Subcutaneous adipose tissue (tissue), 4 donors: ENCODE measurements around the gene BACE2. TPM values are rescaled to one million over a fixed set of nuclear protein-coding genes. Genes with fewer than 3 reads are reported as not detected.

Experiments
- CTCF ChIP-seq: fragments of 450-650 bp; IDR thresholded peaks from one replicate; pipeline ENCODE4 v1.5.1; 2016; ENCODE audit warnings: low read depth, mild to moderate bottlenecking, control low read depth, antibody characterized with exemption, moderate library complexity
- total RNA-seq, 4 donors: library from RNA; depleted of rRNA; stranded (reverse); fragments of >200 nt; gene quantifications; one replicate each; pipeline ENCODE4 v1.1.0, GENCODE V29; 2016

The BACE2 gene
- total RNA-seq, 4 donors from 2014 or later, result 31.1 to 37.7 (median 33.5) TPM

- no peak for TF ChIP-seq CTCF
Observed at GRCh38 chr21:41183575-41183974, 15.6 kb downstream of the BACE2 start.

GRCh38 chr21:41185802-41186201 lies 17.8 kb downstream of the BACE2 start:
- no peak for TF ChIP-seq CTCF

- TF ChIP-seq CTCF, result no peak
Observed at GRCh38 chr21:41186755-41187536, 19.0 kb downstream of the BACE2 start.

DNA sequence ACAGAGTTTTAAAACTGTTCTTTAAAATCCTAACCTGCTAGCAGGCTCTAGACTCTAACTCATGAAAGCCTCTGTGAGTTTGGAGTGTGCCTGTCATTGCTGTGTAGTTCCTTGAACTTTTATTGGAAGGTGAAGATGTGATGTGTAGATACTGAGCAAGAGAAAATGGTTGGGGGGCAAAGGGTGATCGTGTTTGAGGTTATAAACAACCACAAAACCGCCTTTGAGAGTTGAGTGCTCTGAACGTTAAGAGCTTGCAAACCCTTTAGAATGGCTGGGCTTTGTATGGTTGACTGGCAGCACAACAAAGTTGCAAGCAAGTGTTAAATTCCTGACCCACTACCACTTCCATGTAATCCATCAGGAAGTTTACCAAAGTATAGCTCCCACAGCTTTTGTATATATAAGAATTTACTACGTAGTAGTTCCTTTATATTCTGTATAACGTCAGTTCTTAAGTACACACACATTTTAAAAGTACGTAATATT lies 19.6 kb downstream of the BACE2 start:
- no peak for TF ChIP-seq CTCF

GRCh38 chr21:41188486-41189149 lies 20.7 kb downstream of the BACE2 start:
- TF ChIP-seq CTCF, result no peak

DNA sequence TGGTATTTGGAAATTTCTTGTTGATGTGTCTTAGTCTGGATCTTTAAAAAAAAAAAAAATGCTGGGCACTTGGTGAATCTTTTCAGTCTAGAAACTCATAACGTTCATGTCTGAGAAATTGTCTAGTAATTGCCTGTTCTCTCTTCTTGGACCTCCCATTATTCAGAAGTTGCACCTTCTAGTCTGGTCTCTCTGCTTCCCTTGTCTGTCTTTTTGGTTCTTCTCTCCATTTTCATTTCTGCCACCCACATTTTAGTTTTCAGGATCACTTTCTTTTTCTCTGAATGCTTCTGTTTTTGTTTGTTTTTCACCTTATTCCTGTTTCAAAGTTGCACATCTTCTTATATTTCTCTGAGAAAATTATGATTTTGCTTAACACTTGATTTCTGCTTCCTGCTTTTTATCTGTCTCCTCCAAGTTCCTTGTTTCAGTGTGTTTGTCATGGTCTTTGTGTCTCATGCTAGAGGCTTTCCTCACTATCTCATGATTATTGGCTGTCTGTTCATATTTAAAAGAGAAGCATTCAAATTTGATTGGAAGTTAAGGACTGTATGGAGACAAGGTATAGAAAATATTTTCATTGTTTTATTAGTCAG lies 21.3 kb downstream of the BACE2 start:
- TF ChIP-seq CTCF, result no peak

GRCh38 chr21:41195311-41195710 lies 27.4 kb downstream of the BACE2 start:
- TF ChIP-seq CTCF, result no peak
